Upper lobe of left lung (tissue), 4 donors: ENCODE data around the gene PGGT1B.

ENCODE experiments used
- CTCF ChIP-seq, 6 experiments: fragments of 450-650 bp in 4 of 6; fragments of 200-600 bp in 2 of 6; sonication (generic) in 2 of 6; IDR thresholded peaks; one replicate each; pipeline ENCODE4 v1.5.1; 2016 to 2019; ENCODE audit warnings: antibody characterized with exemption in 6 of 6
- POLR2A ChIP-seq, 4 donors: fragments of 450-650 bp; IDR thresholded peaks; one replicate each; pipeline ENCODE4 v1.5.1; 2016 to 2017; ENCODE audit warnings: antibody characterized with exemption in 4 of 4, mild to moderate bottlenecking in 2 of 4
- POLR2AphosphoS5 ChIP-seq, 2 donors: sonication (generic); formaldehyde crosslinking; IDR thresholded peaks; one replicate each; pipeline ENCODE4 v1.5.1; 2017; ENCODE audit warnings: antibody characterized with exemption in 2 of 2

DNA sequence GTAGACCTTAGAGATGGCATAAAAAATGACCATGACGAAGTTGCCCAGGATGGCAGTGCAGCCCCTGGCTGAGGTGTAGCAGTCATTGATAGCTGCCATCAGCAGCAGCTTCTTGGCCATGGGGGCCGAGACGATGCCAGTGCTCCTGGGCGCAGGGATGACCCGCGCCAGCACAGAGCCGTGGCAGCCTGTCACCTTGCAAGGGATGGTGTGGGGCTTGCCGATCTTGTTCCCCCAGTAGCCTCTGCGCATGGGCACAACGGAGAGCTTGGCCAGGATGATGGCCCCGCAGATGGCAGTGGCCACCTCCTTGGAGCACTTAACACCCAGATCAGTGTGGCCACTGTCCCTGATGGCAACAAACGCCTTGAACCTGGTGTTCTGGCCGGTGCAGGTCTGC, 2.1 kb upstream of the PGGT1B start:
- TF ChIP-seq POLR2A (IDR thresholded peaks at IDR 0.05) (no peak), CTCF (IDR thresholded peaks at IDR 0.05) (no peak), POLR2AphosphoS5 (IDR thresholded peaks at IDR 0.05) (no peak)
